GM12872 (cell line): ENCODE results near the gene ZNF804A.

Experiments
- TF ChIP-seq, protein P1 (sequence below): IDR thresholded peaks from 3 replicates; pipeline ENCODE4 v1.5.1; 2011; ENCODE audit warnings: low read depth, mild to moderate bottlenecking, low read length, moderate library complexity; ENCODE audit not compliant: insufficient read depth

The ZNF804A gene

GRCh38 chr2:184936761-184937160 is 338.4 kb downstream of the ZNF804A start:
- TF ChIP-seq, protein P1, sequence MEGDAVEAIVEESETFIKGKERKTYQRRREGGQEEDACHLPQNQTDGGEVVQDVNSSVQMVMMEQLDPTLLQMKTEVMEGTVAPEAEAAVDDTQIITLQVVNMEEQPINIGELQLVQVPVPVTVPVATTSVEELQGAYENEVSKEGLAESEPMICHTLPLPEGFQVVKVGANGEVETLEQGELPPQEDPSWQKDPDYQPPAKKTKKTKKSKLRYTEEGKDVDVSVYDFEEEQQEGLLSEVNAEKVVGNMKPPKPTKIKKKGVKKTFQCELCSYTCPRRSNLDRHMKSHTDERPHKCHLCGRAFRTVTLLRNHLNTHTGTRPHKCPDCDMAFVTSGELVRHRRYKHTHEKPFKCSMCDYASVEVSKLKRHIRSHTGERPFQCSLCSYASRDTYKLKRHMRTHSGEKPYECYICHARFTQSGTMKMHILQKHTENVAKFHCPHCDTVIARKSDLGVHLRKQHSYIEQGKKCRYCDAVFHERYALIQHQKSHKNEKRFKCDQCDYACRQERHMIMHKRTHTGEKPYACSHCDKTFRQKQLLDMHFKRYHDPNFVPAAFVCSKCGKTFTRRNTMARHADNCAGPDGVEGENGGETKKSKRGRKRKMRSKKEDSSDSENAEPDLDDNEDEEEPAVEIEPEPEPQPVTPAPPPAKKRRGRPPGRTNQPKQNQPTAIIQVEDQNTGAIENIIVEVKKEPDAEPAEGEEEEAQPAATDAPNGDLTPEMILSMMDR: no peak

DNA sequence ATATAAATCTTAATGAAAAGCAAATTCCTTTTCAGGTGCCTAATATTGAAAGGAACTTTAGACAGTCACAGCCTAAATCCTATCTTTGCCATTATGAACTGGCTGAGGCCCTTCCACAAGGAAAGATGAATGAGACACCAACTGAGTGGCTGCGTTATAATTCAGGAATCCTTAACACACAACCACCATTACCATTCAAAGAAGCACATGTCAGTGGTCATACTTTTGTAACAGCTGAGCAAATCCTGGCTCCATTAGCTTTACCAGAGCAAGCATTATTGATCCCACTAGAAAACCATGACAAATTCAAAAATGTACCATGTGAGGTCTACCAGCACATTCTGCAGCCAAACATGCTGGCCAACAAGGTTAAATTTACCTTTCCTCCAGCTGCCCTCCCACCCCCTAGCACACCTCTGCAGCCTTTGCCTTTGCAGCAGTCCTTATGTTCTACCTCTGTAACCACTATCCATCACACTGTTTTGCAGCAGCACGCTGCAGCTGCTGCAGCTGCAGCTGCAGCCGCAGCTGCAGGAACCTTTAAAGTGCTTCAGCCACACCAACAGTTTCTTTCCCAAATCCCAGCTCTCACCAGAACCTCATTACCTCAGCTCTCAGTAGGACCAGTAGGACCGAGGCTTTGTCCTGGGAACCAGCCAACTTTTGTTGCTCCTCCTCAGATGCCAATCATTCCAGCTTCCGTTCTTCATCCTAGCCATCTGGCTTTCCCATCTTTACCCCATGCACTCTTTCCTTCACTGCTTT is 340.1 kb downstream of the ZNF804A start:
- TF ChIP-seq, protein P1: no peak

DNA sequence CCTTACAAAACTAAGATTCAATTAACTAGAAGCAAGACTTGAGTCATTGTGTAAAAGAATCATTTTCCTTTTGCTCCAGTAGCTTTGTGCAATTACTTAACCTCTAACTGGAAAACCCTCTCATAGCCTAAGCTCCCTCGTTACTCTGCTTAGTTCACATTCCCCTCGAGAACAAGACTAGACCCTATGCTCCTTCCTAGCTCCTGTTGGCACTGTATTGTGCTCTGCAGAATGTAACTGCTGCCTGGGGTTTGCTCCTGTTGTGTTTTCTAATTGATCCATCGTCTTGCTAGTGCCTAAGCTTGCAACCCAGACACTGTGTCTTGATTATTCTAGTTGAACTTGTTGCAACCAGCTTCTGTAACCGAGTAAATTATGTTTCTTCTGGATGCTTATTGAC is 347.0 kb downstream of the ZNF804A start:
- TF ChIP-seq, protein P1: no peak

DNA sequence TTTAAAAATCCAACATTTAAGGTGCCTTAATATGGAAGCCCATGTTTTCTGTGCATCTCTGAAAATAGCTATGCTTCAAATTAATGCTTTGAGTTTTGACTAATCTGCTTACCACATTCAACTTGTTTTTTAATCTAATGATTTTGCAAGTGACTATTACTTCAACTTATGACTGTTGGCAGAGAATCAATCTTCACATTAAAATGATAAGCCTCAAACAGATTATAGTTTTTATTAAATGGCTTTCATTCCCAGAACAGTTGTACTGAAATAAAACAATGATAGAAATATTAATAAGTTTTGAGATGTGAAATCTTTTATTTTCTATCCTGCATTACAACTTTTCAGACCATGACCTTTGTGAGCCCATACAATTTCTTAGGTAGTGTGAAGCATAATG is 347.5 kb downstream of the ZNF804A start:
- TF ChIP-seq, protein P1: no peak

DNA sequence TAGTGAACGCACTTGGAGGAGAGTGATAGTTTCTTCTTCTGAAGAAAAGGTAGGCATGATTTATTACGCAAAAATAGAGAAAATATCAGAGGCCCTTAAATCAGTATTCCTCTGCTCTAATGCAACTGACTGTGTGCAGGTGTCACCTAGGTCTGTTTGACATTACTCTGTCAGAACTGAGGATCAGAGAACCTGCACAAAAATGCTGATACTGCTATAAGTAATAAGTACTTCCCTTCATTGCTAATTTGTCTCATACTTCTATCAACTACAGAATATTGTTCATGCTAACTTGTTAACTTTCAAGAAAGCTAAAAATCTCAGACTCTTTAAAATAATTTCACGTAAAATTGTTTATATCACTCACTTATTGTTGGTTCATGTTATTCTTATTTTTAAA is 358.5 kb downstream of the ZNF804A start:
- TF ChIP-seq, protein P1: no peak

DNA sequence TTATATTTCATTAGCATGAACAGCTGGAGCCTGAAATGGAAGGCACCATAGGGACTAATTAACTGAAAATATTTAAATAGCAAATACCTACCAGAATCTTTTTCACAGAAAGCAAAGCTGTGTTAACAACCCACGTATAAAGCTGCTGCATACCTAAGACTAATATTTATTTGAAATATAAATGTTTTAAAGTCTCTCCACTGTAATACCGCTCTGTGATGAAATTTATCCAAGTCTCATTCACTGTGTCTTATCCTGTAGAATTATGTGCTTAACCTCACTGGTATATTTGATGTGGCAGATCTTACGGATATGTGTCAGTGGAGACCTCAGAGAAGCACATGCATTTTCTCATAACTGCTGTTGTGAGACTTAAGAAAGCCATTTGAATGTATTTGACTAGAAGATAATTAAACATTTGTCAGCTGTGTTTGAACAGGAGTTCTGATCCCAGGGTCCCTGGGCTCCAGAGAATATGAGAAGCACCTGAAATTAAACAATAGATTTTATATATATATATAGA is 373.3 kb downstream of the ZNF804A start:
- TF ChIP-seq, protein P1: no peak
